GM19239 (cell line): ENCODE measurements around the gene STAT5A.

Source experiments
- DNase-seq: peaks from one replicate; pipeline ENCODE4 v3.0.0; 2011; ENCODE audit warnings: low spot score; ENCODE audit not compliant: insufficient read length
- FAIRE-seq: peaks from 2 replicates; lab custom pipeline; 2011; peaks lifted over from hg19 to GRCh38; lab: Jason Lieb, UNC

Gene STAT5A

GRCh38 chr17:42266918-42267766 is 21.2 kb upstream of the STAT5A start:
- no peak for DNase-seq
- FAIRE-seq: no peak

DNA sequence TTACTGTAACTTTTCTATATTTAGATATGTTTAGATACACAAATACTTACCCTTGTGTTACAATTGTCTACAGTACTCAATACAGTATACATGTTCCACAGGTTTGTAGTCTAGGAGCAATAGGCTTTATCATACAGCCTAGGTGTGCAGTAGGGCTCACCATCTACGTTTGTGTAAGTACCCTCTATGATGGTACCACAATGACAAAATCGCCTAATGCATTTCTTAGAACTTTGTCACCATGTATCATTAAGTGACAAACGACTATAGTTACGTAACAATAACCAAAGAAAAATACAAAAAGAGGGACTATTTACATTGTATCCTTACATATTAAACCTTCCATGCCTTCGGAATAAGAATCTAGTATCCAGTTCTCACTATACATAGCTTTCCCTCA is 20.1 kb upstream of the STAT5A start:
- FAIRE-seq: no peak
- no peak for DNase-seq

DNA sequence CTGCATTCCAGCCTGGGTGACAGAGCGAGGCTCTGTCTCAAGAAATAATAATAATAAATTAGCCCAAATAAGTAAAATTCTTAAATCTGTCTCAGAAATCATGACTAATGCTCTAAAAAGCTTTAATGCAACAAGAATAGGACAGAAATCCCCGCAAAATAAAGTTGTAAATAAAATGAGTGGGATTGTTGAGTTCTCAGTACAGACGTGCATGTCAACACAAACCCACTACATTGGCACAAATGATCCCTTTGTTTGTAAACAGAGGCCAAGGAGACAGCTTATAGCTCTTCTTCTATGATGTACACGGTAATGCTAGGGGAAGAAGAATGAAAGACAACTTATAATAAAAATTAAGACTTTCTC is 18.1 kb upstream of the STAT5A start:
- FAIRE-seq (no peak), DNase-seq (no peak)

DNA sequence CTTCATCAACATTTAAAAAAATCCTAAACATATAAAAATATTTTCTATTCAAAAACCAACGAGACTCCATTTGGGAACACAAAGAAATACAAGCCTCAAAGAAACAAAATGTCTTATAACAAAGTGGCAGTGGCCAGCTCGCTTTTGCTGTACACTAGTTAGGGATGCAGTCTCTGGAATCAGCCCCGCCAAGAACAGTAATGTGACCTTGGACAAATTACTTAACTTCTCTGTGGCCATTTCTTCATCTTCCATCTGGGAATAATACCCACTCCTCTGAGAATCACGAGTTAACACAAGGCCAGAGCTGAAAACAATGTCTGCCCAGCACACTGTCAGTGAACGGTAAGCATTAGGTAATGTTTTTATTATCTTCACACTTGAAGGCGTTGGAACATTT is 17.7 kb upstream of the STAT5A start:
- no peak for FAIRE-seq
- DNase-seq: no peak

GRCh38 chr17:42271006-42271778 is 17.1 kb upstream of the STAT5A start:
- FAIRE-seq (no peak), DNase-seq (no peak)

GRCh38 chr17:42271779-42272035 is 16.6 kb upstream of the STAT5A start:
- DNase-seq (no peak), FAIRE-seq (no peak)

DNA sequence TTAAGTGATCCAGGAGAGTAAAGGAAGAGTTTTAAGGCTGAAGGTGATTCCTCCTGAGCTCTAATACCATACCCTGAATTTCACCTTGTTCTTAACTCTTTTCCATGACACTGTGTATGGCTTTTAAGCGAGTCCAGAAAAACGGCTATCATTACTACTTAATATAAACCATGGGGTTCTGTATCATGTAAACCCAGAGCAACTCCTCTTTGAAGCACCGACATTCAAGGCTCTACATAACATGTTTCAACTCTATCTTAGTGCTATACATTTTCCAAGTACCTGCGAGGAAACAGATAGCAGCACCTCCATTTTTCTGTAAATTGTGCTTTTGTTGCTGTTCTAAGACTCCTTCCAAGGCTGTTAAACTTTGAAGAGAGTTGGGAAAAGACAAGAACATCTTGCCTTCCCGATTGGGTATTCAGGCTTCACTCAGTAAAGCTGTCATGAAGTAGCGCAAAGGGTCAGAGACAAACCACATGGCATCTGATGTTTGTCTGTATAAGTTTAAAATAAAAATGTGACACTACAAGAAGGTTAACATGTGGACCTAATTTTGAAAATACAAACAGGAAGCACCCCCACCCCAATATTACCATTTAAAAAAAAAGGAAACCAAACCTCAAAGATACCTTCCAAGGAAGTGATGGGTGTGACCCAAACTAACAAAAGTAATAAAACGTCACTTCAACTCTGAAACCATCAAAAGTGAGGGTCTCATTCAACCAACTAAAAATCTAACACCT is 16.0 kb upstream of the STAT5A start:
- no peak for DNase-seq
- FAIRE-seq: no peak

DNA sequence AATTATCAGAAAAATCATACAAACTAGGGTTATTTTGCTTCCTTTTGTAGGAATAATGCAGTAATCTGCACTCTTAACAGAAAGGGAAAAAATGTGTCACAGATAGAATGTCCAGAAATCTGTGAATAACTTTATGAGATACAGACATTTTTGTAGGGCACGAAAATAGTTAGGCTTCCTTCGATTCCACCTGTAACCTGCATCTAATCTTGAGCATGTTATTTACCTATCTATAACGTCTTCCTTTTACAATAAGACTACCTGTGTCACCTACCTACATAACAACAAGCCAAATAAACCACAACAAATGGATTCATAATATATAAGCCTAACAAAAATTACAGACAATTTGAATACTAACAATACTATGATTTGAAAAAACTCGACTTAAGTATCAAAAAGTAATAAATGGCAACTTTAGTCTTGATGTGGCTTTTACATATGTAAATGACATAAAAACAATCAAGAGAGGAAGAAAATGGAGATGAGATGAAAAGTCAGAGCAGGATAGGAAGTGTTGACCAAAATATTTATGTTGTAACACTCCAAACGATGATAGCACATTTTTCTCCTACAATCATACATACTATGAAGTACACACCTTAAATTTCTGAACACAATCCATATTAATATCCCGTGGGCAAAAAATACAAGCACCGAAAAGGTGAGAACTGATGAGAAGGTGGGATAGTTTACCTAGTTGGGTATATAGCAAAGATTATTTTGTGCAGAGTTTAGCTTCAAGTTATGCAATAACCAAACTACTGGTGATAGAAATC is 14.6 kb upstream of the STAT5A start:
- FAIRE-seq (no peak), DNase-seq (no peak)

- FAIRE-seq: no peak
- no peak for DNase-seq
Measured at GRCh38 chr17:42274253-42274542, 14.1 kb upstream of the STAT5A start.

GRCh38 chr17:42274812-42275526 is 13.3 kb upstream of the STAT5A start:
- DNase-seq (no peak), FAIRE-seq (no peak)

DNA sequence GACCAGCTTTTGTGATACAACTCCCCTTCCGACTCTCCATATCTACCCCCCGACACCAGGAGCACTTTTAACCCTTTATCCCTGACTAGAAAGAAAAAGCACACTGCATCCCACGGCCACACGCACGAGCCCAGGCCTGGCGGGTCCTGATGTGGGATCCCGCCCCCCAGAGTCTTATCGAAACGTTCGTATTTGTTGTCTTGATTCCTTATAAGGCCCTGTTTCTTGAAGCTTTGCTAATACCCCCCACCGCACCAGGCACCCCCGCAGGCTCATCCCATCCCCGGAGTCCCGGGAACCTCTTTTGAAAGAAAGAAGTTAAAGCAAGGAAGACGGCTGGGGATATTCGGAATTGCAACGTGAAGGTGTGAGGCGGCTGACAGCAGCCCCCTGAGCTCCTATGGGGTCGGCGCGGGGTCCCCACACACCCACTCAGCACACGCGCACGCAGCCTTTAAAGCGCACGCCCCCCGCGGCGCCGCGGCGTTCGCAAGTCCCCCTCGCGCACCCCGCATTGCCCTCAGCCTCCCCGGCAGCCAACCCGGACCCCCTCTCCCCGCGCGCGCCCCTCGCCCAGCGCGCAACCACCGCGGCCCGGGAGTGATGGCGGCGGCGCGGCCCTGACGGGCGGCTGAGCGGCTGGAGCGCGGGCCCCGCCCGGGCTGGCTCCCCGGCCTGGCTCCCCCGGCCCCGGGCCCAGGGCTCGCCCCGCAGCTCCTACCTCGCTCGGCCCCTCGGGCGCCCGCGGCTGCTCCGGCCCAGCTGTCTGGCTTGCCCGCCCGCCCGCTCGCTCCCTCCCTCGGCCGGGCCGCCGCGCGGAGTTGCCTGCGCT is 12.6 kb upstream of the STAT5A start:
- FAIRE-seq (peak; percentile 61), DNase-seq (no peak)

DNA sequence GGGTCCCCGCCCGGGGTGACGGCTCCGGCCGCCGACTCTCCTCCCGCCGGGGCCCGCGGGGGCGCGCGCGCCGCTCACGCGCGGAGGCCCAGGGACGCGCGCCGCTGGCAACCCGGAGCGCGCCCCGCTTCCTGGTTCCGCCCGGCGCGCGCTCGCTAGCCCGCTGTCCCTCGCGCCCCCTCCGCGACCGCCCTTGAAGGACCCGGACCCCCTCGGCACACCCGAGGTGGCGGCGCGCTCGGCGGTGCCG is 12.0 kb upstream of the STAT5A start, which contains the start of gene STAT5B:
Gene STAT5B, minus strand, starts transcription at position 33 of the 250 bp plus-strand sequence. CDS start 44,264 bp downstream, outside the sequence.
- DNase-seq (peak; percentile 93), FAIRE-seq (no peak)

GRCh38 chr17:42276609-42277341 is 11.5 kb upstream of the STAT5A start:
- DNase-seq: no peak
- FAIRE-seq: no peak

DNA sequence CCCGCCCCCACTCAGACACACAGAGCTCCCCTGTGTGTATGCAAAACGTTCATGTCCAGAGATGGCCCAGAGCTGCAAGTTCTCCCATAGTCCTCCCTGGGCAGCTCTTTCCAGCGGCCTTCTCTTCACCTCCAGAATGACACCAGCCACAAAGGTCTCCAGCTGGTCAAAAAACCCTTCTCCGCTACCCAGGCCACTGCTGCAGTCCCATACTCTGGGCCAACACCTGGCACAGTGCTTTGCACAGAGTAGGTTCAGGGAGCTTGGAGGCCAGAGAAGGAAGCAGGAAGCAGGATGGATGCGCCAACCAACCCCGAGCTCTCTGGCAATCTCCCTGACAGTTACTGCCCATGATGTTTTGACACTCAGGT is 11.0 kb upstream of the STAT5A start:
- DNase-seq (no peak), FAIRE-seq (no peak)

DNA sequence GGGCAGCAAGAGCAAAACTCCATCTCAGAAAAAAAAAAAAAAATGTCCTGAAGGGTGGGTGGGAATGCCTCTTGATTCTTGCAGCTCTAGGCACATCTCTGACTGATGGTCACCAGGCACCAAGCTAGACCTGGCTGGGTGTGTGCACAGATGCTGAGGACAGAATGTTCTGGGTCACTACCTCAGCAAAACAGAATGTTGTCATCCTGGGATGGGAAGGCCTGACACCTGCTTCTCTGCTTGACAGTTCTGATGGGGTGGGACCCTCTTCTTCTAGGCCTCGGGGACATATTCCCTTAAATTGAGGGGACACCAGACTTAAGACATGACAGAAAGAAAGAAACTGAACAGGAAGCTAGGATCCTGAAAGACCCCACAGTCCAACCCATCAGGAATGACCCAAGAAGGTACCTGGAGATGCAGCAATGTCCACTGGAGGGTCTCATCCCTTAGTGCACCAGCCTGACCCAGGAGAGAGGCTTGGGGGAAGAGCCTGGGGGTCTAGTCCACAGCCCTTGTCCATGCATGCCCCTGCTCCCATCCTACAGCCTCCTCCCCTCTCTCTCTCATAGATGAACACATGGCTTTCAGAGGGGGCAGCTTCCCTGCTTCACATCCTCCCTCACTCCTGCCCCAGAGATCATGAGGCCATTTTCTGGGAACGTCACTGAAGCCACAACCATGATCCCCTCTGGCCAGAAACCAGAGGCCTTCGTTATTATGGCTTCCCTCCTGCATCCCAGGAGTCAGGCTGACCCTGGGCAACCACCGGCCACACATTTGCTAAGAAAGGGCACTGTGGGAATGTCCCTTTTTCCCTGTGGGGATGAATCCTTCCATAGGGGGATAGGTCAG is 8.3 kb upstream of the STAT5A start:
- FAIRE-seq (no peak), DNase-seq (no peak)

DNA sequence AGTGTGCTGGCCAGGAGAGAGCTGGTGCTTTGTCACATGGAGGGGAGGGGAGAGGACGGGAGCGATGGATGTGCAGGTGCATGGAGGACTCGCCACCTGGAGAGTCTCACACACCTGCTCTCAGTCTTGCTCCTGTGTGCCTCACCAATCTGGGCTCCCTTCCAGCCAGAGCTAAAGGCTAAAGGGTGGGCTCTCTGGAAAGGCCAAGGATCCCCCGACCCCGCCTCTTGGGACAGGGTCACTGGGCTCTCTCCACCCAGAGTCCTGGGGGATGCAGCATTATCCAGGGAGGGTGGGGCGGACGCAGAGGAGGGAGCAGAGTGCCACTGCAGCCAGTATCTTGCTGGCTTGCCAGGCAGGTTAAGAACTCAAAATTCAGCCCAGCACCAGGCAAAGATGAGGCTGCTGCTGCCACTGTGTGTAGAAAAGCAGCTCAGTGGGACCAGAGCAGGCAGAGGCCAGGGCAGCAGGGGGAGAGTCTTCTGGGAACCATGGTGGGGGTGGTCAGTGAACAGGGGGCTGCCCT is 6.7 kb upstream of the STAT5A start:
- FAIRE-seq: no peak

GRCh38 chr17:42282478-42283080 is 5.7 kb upstream of the STAT5A start:
- DNase-seq (no peak), FAIRE-seq (no peak)

More for the DNA sequence above, 6.7 kb upstream of the STAT5A start:
- DNase-seq: no peak
